Stimulated activated CD8-positive, alpha-beta memory T cell treated with anti-CD3 and anti-CD28 coated beads, Interleukin-7, amount 100 ng/mL, for 4 hours (primary cell): Measurements from ENCODE around the gene GLRX3.
"Not testable (repeated sequence)": the region's sequence is repeated elsewhere in the genome, so short reads cannot be mapped to it uniquely, and the experiment has no call there.

Source experiments
- DNase-seq, 2 donors: peaks; one replicate each; pipeline ENCODE4 v3.0.0-alpha.2; 2020; ENCODE audit warnings: low read depth in 2 of 2

Gene GLRX3

GRCh38 chr10:130188195-130189175 lies 52.3 kb downstream of the GLRX3 start:
- DNase-seq = no peak

- no peak for DNase-seq
Observed at GRCh38 chr10:130189608-130190054, 53.4 kb downstream of the GLRX3 start.

GRCh38 chr10:130190055-130190736 lies 54.0 kb downstream of the GLRX3 start:
- peak; percentile 66 to 73 for DNase-seq

- DNase-seq = no peak
Observed at GRCh38 chr10:130190737-130191115, 54.5 kb downstream of the GLRX3 start.

GRCh38 chr10:130191380-130191779 lies 55.2 kb downstream of the GLRX3 start:
- DNase-seq = no peak

GRCh38 chr10:130192276-130192848 lies 56.2 kb downstream of the GLRX3 start:
- DNase-seq = no peak

- DNase-seq = no peak
Observed at GRCh38 chr10:130193033-130193432, 56.8 kb downstream of the GLRX3 start.

- no peak for DNase-seq
Observed at GRCh38 chr10:130193493-130194193, 57.5 kb downstream of the GLRX3 start.

- no peak for DNase-seq
Observed at GRCh38 chr10:130194194-130194990, 58.2 kb downstream of the GLRX3 start.

- no peak for DNase-seq
Observed at GRCh38 chr10:130194991-130195645, 58.9 kb downstream of the GLRX3 start.

- no peak for DNase-seq
Observed at GRCh38 chr10:130195746-130196294, 59.6 kb downstream of the GLRX3 start.

GRCh38 chr10:130196511-130197487 lies 60.6 kb downstream of the GLRX3 start:
- no peak for DNase-seq

GRCh38 chr10:130198651-130199050 lies 62.5 kb downstream of the GLRX3 start:
- DNase-seq = no peak

- DNase-seq = no peak
Observed at GRCh38 chr10:130200179-130201042, 64.2 kb downstream of the GLRX3 start.

- no peak for DNase-seq
Observed at GRCh38 chr10:130201043-130201380, 64.8 kb downstream of the GLRX3 start.

GRCh38 chr10:130202150-130202549 lies 66.0 kb downstream of the GLRX3 start:
- not testable (repeated sequence) for DNase-seq

- DNase-seq = no peak
Observed at GRCh38 chr10:130202984-130203621, 66.9 kb downstream of the GLRX3 start.

- DNase-seq = no peak
Observed at GRCh38 chr10:130203626-130204025, 67.4 kb downstream of the GLRX3 start.
